ENCODE data around the gene CCDC192.

DNA sequence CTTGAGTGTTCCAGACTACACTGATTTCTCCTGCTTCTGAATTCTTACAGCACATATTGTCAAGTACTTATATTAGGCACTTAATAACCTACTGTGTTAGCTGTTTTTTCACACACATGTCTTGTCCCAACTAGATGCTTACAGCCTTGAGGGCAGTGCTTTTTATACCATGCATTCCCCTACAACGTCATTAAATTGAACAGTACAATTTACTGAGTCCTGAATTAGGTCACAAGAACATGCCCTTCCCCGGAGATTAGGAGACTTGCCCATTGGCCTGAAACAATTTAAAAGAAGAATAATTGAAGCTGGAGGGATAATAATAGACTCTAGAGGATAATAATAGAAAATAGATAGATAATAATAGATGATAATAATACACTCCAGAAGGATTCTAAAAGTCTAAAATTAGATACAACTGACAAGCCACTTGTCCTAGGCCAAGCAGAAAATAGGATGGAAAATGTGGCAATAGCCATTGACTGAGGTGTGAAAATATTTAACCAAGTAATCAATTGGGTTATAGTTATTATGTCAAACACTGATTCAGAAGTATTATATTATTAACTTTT is 267.7 kb downstream of the CCDC192 start:
- TF ChIP-seq CTCF (IDR thresholded peaks at IDR 0.05) = no peak
- no peak for TF ChIP-seq POLR2A (IDR thresholded peaks at IDR 0.05)
